Right renal pelvis (tissue), 4 donors: ENCODE measurements around the gene CASP7. TPM values are rescaled to one million over a fixed set of nuclear protein-coding genes. Genes with fewer than 3 reads are reported as not detected.

Experiments
- DNase-seq, 4 donors: peaks; one replicate each; pipeline ENCODE4 v3.0.0-alpha.2; 2013; ENCODE audit warnings: low read depth in 4 of 4, low spot score in 3 of 4, missing footprints in 1 of 4
- polyA plus RNA-seq, 4 donors: library from polyadenylated mRNA; unstranded; fragments of 120-200 nt; gene quantifications; one replicate each; pipeline ENCODE4 v1.2.1, GENCODE V29; 2013; ENCODE audit not compliant: insufficient read length in 4 of 4

CASP7 gene
- polyA plus RNA-seq, 4 donors, result 28.2 to 33.8 (median 30.4) TPM

- no peak for DNase-seq
Observed at GRCh38 chr10:113711142-113711541, 31.4 kb downstream of the CASP7 start.

- no peak for DNase-seq
Observed at GRCh38 chr10:113712024-113712423, 32.3 kb downstream of the CASP7 start.

- DNase-seq, result no peak
Observed at GRCh38 chr10:113712755-113713639, 33.3 kb downstream of the CASP7 start.

- no peak for DNase-seq
Observed at GRCh38 chr10:113713640-113713982, 33.9 kb downstream of the CASP7 start.

- DNase-seq, result no peak
Observed at GRCh38 chr10:113716109-113716910, 36.6 kb downstream of the CASP7 start.

GRCh38 chr10:113718969-113719822, 39.5 kb downstream of the CASP7 start:
- no peak for DNase-seq

- DNase-seq, result no peak
Observed at GRCh38 chr10:113720386-113720785, 40.7 kb downstream of the CASP7 start.

- DNase-seq, result no peak
Observed at GRCh38 chr10:113732160-113732881, 52.6 kb downstream of the CASP7 start.

- DNase-seq, result no peak
Observed at GRCh38 chr10:113732966-113733365, 53.3 kb downstream of the CASP7 start.

- DNase-seq, result no peak
Observed at GRCh38 chr10:113733635-113734034, 53.9 kb downstream of the CASP7 start.

GRCh38 chr10:113735913-113736312, 56.2 kb downstream of the CASP7 start:
- no peak for DNase-seq

GRCh38 chr10:113736576-113736975, 56.9 kb downstream of the CASP7 start:
- DNase-seq, result no peak

GRCh38 chr10:113739031-113739430, 59.3 kb downstream of the CASP7 start:
- no peak for DNase-seq

- DNase-seq, result no peak
Observed at GRCh38 chr10:113739577-113739976, 59.9 kb downstream of the CASP7 start.

GRCh38 chr10:113740850-113741249, 61.1 kb downstream of the CASP7 start:
- DNase-seq, result no peak

GRCh38 chr10:113742466-113742865, 62.8 kb downstream of the CASP7 start:
- DNase-seq, result no peak

GRCh38 chr10:113743594-113743993, 63.9 kb downstream of the CASP7 start:
- DNase-seq, result no peak

GRCh38 chr10:113745374-113745773, 65.7 kb downstream of the CASP7 start:
- DNase-seq, result no peak

GRCh38 chr10:113746217-113746957, 66.7 kb downstream of the CASP7 start:
- no peak for DNase-seq
